Breast epithelium (tissue), 3 donors: ENCODE measurements around the gene LPP.

ENCODE experiments used
- CTCF ChIP-seq, 3 donors: fragments of 450-650 bp; IDR thresholded peaks; one replicate each; pipeline ENCODE4 v1.5.1; 2016 to 2017; ENCODE audit warnings: antibody characterized with exemption in 3 of 3, mild to moderate bottlenecking in 3 of 3, moderate library complexity in 3 of 3
- POLR2A ChIP-seq: fragments of 450-650 bp; IDR thresholded peaks from one replicate; pipeline ENCODE4 v1.6.1; 2016; ENCODE audit warnings: antibody characterized with exemption, mild to moderate bottlenecking, moderate library complexity

- TF ChIP-seq CTCF (IDR thresholded peaks at IDR 0.05) (no peak), POLR2A (no peak)
Observed at GRCh38 chr3:188348435-188349244, 194.7 kb downstream of the LPP start.
